WI38 (cell line): ENCODE measurements around the gene ERI2.
A peak's percentile ranks its signal among the peaks of the same experiment; 100 is the strongest.

Source experiments
- H3K4me3 ChIP-seq: 2 replicates; pipeline ENCODE4 v1.5.1; 2011; ENCODE audit warnings: low read depth, mild to moderate bottlenecking, control low read depth, low read length
- CTCF ChIP-seq: IDR thresholded peaks from 2 replicates; pipeline ENCODE4 v1.5.1; 2012; ENCODE audit warnings: low read depth, mild to moderate bottlenecking, control low read depth, low read length

The ERI2 gene

GRCh38 chr16:20806168-20807050 is at the start of gene ERI2, which contains the start of gene REXO5:
Gene ERI2 (minus strand): TSS chr16:20806472. CDS start chr16:20806430, 42 bp downstream.
Gene REXO5 (plus strand): TSS chr16:20806527. CDS start chr16:20806954, 427 bp downstream.
- peak; percentile 47; the same call in 1 of the 2 replicates for TF ChIP-seq CTCF
- peak within 1 kb of the TSS; percentile 86 for H3K4me3 ChIP-seq

GRCh38 chr16:20854963-20855362 is 48.7 kb upstream of the ERI2 start:
- no peak for TF ChIP-seq CTCF
- no peak overlapping the region for H3K4me3 ChIP-seq

- no peak overlapping the region for H3K4me3 ChIP-seq
- TF ChIP-seq CTCF: no peak
Measured at GRCh38 chr16:20853981-20854620, 47.8 kb upstream of the ERI2 start.

GRCh38 chr16:20853143-20853542 is 46.9 kb upstream of the ERI2 start:
- TF ChIP-seq CTCF: no peak
- no peak overlapping the region for H3K4me3 ChIP-seq

- TF ChIP-seq CTCF: no peak
- H3K4me3 ChIP-seq: no peak overlapping the region
Measured at GRCh38 chr16:20851601-20852000, 45.3 kb upstream of the ERI2 start.

GRCh38 chr16:20850981-20851380 is 44.7 kb upstream of the ERI2 start:
- no peak overlapping the region for H3K4me3 ChIP-seq
- no peak for TF ChIP-seq CTCF
